Motor neuron (in vitro differentiated cells): ENCODE data around the gene RFC4. TPM values are rescaled to one million over a fixed set of nuclear protein-coding genes. Genes with fewer than 3 reads are reported as not detected.
A peak's percentile ranks its signal among the peaks of the same experiment; 100 is the strongest.

Source experiments
- ATAC-seq, 8 experiments: fragments of 200-7000 bp; cut with Tn5 transposase; replicated peaks in 6 of 8; 2 replicates each; pipeline ENCODE4 v1.8.0; 2021; ENCODE audit warnings: mild to moderate bottlenecking in 8 of 8, moderate library complexity in 8 of 8
- H3K27ac ChIP-seq, 2 donors: fragments of 250-450 bp; sonication (Bioruptor Pico); 2 replicates each; pipeline ENCODE4 v1.9.0; 2021; ENCODE audit warnings: antibody characterized with exemption in 2 of 2, mild to moderate bottlenecking in 2 of 2, moderate library complexity in 1 of 2
- H3K4me1 ChIP-seq, 2 donors: fragments of 250-450 bp; sonication (Bioruptor Pico); replicated peaks in 1 of 2; 2 replicates each; pipeline ENCODE4 v1.6.1; 2021; ENCODE audit warnings: antibody characterized with exemption in 2 of 2, mild to moderate bottlenecking in 2 of 2, moderate library complexity in 1 of 2
- H3K4me3 ChIP-seq, 5 donors: fragments of 250-450 bp; sonication (Bioruptor Pico); 2 replicates each; pipeline ENCODE4 v1.9.0; 2021; ENCODE audit warnings: antibody characterized with exemption in 5 of 5, mild to moderate bottlenecking in 5 of 5, moderate library complexity in 4 of 5
- WGBS, 10 experiments: fragments of 450-650 bp; shearing (Covaris generic); methylation state at CpG; one replicate each; pipeline ENCODE4 v1.0.0; 2022; 5-methylcytosine and 5-hydroxymethylcytosine counted together
- in situ Hi-C, 9 experiments: fragments of 400-800 bp; cut with MboI; loops; one replicate each; pipeline ENCODE4 v1.15.0; 2021; ENCODE audit warnings: low sequenced_read_pairs in 9 of 9, low pct_unique_long_range_greater_than_20kb in 2 of 9; ENCODE audit not compliant: unreplicated experiment in 9 of 9
- total RNA-seq, 8 experiments: library from RNA; unstranded; fragments of 300-600 nt; gene quantifications; 2 replicates each; pipeline versions ENCODE4 v1.2.3 to v1.2.4, GENCODE V29; 2022

RFC4 gene
- total RNA-seq, 8 experiments from 2014 or later, result 8.7 to 69.0 (median 36.9) TPM

- in situ Hi-C loops, result loop anchor here in 1 of 9 experiments (25.0 kb wide), 1 partner anchor 196 kb away; no protein-coding TSS in a partner anchor
- Histone ChIP-seq H3K4me1 (peaks cover 9 to 29% of the 10 kb centered on the region in 2 donors), H3K4me3 (peak within 1 kb of the TSS; percentile 88 to 95 (median 93)), H3K27ac (peak within 1 kb of the TSS; percentile 100)
- peak; percentile 64 to 81 (median 74) for ATAC-seq
- WGBS, 10 experiments, result 0 to 16% (median 1%) methylated on average over 6 to 31 of the region's 60 CpGs; no CpG with 5 or more reads in 1 of the 10 experiments
Measured at GRCh38 chr3:186783058-186783730, 23.1 kb downstream of the RFC4 start, which contains the start of gene EIF4A2. Gene EIF4A2 (plus strand): TSS chr3:186783577. CDS start chr3:186783611, 34 bp downstream.

GRCh38 chr3:186782542-186783057, 23.7 kb downstream of the RFC4 start:
- Histone ChIP-seq H3K4me3 (peak overlapping the region; percentile 88 to 95 (median 93)), H3K27ac (peak overlapping the region; percentile 100), H3K4me1 (peaks cover 9 to 26% of the 10 kb centered on the region in 2 donors)
- in situ Hi-C loops, result loop anchor here in 1 of 9 experiments (25.0 kb wide), 1 partner anchor 195 kb away; no protein-coding TSS in a partner anchor
- 1 to 24% (median 2%) methylated on average over 3 to 21 of the region's 21 CpGs for WGBS, 10 experiments
- peak; percentile 10 to 21 (median 16) for ATAC-seq

GRCh38 chr3:186779204-186779603, 27.1 kb downstream of the RFC4 start:
- 57 to 100% (median 89%) methylated on average over 1 to 5 of the region's 5 CpGs for WGBS, 10 experiments
- ATAC-seq, result no peak
- Histone ChIP-seq H3K4me1 (peaks cover 2 to 3% of the 10 kb centered on the region in 2 donors), H3K27ac (no peak overlapping the region), H3K4me3 (no peak overlapping the region)
- in situ Hi-C loops, result loop anchor here in 1 of 9 experiments (25.0 kb wide), 1 partner anchor 192 kb away; no protein-coding TSS in a partner anchor

- no peak overlapping the region for H3K27ac ChIP-seq
- no peak overlapping the region for H3K4me3 ChIP-seq
- WGBS, 10 experiments, result 0 to 80% (median 42%) methylated on average over 1 to 8 of the region's 8 CpGs; no CpG with 5 or more reads in 1 of the 10 experiments
- ATAC-seq, result peak in 3 of 8 experiments; percentile 16 to 50 (median 43)
- in situ Hi-C loops, result loop anchor here in 1 of 9 experiments (25.0 kb wide), 1 partner anchor 189 kb away; no protein-coding TSS in a partner anchor
- H3K4me1 ChIP-seq, result no peaks in the 10 kb centered on the region
Measured at GRCh38 chr3:186775999-186776398, 30.3 kb downstream of the RFC4 start.

GRCh38 chr3:186772701-186773417, 33.4 kb downstream of the RFC4 start:
- WGBS, 10 experiments, result 0 to 90% (median 55%) methylated on average over 1 to 14 of the region's 28 CpGs
- Histone ChIP-seq H3K27ac (no peak overlapping the region), H3K4me3 (no peak overlapping the region)

GRCh38 chr3:186772281-186772694, 34.0 kb downstream of the RFC4 start:
- WGBS, 10 experiments, result 22 to 97% (median 87%) methylated on average over 3 to 12 of the region's 26 CpGs; no CpG with 5 or more reads in 3 of the 10 experiments
- Histone ChIP-seq H3K4me1 (no peaks in the 10 kb centered on the region), H3K4me3 (no peak overlapping the region), H3K27ac (no peak overlapping the region)
- ATAC-seq, result peak in 2 of 8 experiments; percentile 13 to 34
- in situ Hi-C loops, result no loop called here

More at GRCh38 chr3:186772701-186773417, 33.4 kb downstream of the RFC4 start:
- in situ Hi-C loops, result no loop called here
- H3K4me1 ChIP-seq, result no peaks in the 10 kb centered on the region
- peak in 4 of 8 experiments; percentile 6 to 97 (median 92) for ATAC-seq

- Histone ChIP-seq H3K4me1 (no peaks in the 10 kb centered on the region), H3K4me3 (no peak overlapping the region), H3K27ac (no peak overlapping the region)
- 68 to 100% (median 92%) methylated on average over 2 to 6 of the region's 8 CpGs; no CpG with 5 or more reads in 3 of the 10 experiments for whole genome bisulfite sequencing, 10 experiments
- in situ Hi-C loops, result no loop called here
- no peak for ATAC-seq
Measured at GRCh38 chr3:186760897-186761447, 45.3 kb downstream of the RFC4 start.

GRCh38 chr3:186760141-186760833, 46.0 kb downstream of the RFC4 start:
- in situ Hi-C loops, result no loop called here
- no peaks in the 10 kb centered on the region for H3K4me1 ChIP-seq
- no peak for ATAC-seq

GRCh38 chr3:186759231-186759930, 46.9 kb downstream of the RFC4 start:
- no peak overlapping the region for H3K27ac ChIP-seq
- no peak overlapping the region for H3K4me3 ChIP-seq
- 30 to 100% (median 76%) methylated on average over 1 to 11 of the region's 11 CpGs for WGBS, 10 experiments
- peak in 2 of 8 experiments; percentile 38 to 67 for ATAC-seq
- no peaks in the 10 kb centered on the region for H3K4me1 ChIP-seq
- in situ Hi-C loops, result no loop called here

More at GRCh38 chr3:186760141-186760833, 46.0 kb downstream of the RFC4 start:
- Histone ChIP-seq H3K4me3 (no peak overlapping the region), H3K27ac (no peak overlapping the region)
- WGBS, 10 experiments, result 38 to 100% (median 89%) methylated on average over 1 to 4 of the region's 10 CpGs; no CpG with 5 or more reads in 4 of the 10 experiments

GRCh38 chr3:186757686-186758220, 48.5 kb downstream of the RFC4 start:
- Histone ChIP-seq H3K4me3 (no peak overlapping the region), H3K4me1 (no peaks in the 10 kb centered on the region), H3K27ac (no peak overlapping the region)
- WGBS, 10 experiments, result 67 to 92% (median 89%) methylated on average over 3 to 7 of the region's 8 CpGs; no CpG with 5 or more reads in 3 of the 10 experiments
- in situ Hi-C loops, result no loop called here
- no peak for ATAC-seq

- ATAC-seq, result no peak
- WGBS, 10 experiments, result 64 to 98% (median 93%) methylated on average over 2 to 8 of the region's 8 CpGs; no CpG with 5 or more reads in 1 of the 10 experiments
- Histone ChIP-seq H3K27ac (no peak overlapping the region), H3K4me1 (no peaks in the 10 kb centered on the region), H3K4me3 (no peak overlapping the region)
- in situ Hi-C loops, result no loop called here
Measured at GRCh38 chr3:186757214-186757613, 49.1 kb downstream of the RFC4 start.
